GM10266 (cell line): ENCODE data around the gene KDM4E.
"Not testable (repeated sequence)": the region's sequence is repeated elsewhere in the genome, so short reads cannot be mapped to it uniquely, and the experiment has no call there.

Experiments
- DNase-seq: peaks from one replicate; pipeline ENCODE4 v3.0.0; 2012; ENCODE audit errors: extremely low spot score
- CTCF ChIP-seq: IDR thresholded peaks from 2 replicates; pipeline ENCODE4 v1.5.1; 2012; ENCODE audit warnings: mild to moderate bottlenecking, low read depth; ENCODE audit not compliant: control insufficient read depth, insufficient read depth; ENCODE audit errors: missing control alignments

KDM4E gene

DNA sequence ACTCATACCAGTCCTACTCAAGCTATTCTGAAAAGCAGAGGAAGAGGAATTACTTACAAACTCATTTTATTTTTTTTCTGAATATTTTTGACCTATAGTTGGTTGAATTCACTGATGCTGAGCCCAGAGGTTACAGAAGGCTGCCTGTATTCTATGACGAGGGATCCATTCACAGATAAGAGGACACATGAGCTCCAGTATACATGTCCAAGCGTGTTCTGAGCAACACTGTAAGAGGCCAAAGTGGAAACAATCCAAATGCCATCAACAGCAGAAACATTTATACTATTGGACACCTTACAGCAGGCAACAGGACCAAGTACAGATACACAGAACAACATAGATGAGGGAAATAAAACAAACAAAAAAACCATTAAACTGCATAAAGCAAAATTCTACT is 10.3 kb downstream of the KDM4E start:
- no peak for DNase-seq
- no peak for TF ChIP-seq CTCF

DNA sequence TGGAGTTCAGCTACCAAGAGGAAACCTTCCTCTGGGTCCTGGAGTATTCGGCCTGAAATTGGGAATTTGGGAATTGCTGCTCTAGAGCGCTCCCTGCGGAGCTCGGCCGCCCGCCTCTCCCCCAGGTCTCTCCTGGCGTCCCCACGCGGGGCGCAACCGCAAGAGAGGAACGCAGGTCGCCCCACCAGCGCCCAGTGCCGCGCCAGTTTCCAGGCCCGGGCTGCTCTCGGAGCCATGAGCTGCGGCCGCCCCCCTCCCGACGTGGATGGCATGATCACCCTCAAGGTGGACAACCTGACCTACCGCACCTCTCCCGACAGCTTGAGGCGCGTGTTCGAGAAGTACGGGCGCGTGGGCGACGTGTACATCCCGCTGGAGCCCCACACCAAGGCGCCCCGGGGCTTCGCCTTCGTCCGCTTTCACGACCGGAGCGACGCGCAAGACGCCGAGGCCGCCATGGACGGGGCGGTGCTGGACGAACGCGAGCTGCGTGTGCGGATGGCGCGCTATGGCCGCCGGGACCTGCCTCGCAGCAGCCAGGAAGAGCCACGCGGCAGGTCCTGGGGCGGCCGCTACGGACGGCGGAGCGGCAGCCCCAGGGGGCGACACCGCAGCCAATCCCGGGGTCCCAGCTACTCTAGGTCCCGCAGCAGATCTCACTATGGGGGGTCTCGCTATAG is 12.4 kb downstream of the KDM4E start:
- DNase-seq: not testable (repeated sequence)

GRCh38 chr11:95042239-95042638 is 17.2 kb downstream of the KDM4E start:
- TF ChIP-seq CTCF: no peak
- no peak for DNase-seq

- TF ChIP-seq CTCF: no peak
- DNase-seq: no peak
Observed at GRCh38 chr11:95042906-95043305, 17.8 kb downstream of the KDM4E start.

GRCh38 chr11:95044010-95044409 is 19.0 kb downstream of the KDM4E start:
- no peak for TF ChIP-seq CTCF
- DNase-seq: no peak

DNA sequence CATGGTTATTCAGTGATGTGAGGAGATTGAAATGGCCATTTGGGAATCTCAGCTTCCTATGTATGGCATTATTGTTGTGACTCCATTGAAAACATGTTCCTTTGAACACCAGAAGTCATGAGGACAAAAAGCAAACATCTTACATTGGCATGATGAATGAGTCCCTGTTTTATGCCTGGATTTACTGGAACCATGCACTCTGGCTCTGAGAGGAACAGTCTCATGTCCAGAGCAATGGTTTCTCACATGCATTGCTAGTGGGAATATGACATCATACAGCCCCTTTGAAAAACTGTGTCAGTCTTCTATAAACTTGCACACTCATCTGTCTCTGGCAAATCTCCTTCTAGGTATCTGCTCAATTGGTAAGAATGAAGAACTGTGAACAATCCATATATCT is 20.8 kb downstream of the KDM4E start:
- TF ChIP-seq CTCF: no peak
- DNase-seq: no peak

DNA sequence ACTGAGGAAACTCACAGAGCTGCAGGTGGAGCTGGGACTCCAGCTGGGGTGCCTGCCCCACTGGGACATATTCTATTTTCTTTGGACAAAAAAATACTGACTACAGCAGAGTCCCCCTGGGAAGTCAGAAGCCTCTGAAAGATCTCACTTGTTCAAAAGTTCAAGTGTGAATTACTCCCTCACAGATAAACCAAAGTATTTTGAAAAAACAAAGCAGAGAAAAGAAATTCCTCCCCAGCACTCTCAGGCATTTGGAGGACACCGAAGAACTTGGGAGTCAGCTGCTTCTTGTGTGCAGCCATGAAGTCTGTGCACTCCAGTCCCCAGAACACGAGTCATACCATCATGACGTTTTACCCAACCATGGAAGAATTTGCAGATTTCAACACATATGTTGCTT is 24.1 kb downstream of the KDM4E start, which contains the start of gene KDM4F:
KDM4F (plus strand) TSS at position 301 of the 400 bp plus-strand sequence.
- not testable (repeated sequence) for DNase-seq

GRCh38 chr11:95050595-95051202 is 25.6 kb downstream of the KDM4E start:
- no peak for TF ChIP-seq CTCF
- no peak for DNase-seq
